ENCODE results near the gene DUSP5. TPM values are rescaled to one million over a fixed set of nuclear protein-coding genes. Genes with fewer than 3 reads are reported as not detected.

The DUSP5 gene
- total and polyA plus RNA-seq, 7 donors = 3.6 to 42.1 (median 12.0) TPM

DNA sequence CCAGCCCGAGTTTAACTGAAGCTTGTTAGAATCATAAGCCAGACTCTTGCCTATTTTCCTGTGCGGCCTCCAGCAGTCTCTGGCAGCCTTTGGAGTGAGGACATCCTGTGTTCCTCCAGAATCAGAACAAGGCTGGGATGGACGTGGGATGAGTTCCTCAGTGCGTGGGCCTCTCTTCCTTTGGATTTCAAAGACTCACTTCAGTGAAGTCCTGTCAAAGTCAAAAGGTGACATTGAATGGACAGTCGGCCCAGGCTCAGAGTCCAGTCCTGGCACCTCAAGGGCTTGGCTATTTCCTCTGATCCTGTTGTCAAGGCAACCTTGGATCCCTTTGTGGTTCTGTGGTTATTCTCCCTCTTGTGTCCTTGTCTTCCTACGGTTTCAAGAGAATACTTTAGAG lies 48.4 kb downstream of the DUSP5 start:
- H3K9me3 ChIP-seq = no peaks in the 10 kb centered on the region
- no peak overlapping the region for H3K4me3 ChIP-seq
- no peak for TF ChIP-seq EP300 (IDR thresholded peaks at IDR 0.05)
- no peak for TF ChIP-seq POLR2AphosphoS5 (IDR thresholded peaks at IDR 0.05)
- TF ChIP-seq CTCF (IDR thresholded peaks at IDR 0.05) = no peak
- no peak for TF ChIP-seq POLR2A (IDR thresholded peaks at IDR 0.05)
- no peak overlapping the region for H3K27ac ChIP-seq
- intact Hi-C loops (cut with DNase I) = loop anchor here (2.0 to 5.0 kb wide), 3 partner anchors 44 to 409 kb away; no protein-coding TSS in a partner anchor
- no peaks in the 10 kb centered on the region for H3K27me3 ChIP-seq
- DNase-seq = no peak
- no peaks in the 10 kb centered on the region for H3K36me3 ChIP-seq
- 89 to 90% methylated on average over 6 of the region's 6 CpGs for WGBS, 2 donors
- peaks cover 0 to 4% (median 0%) of the 10 kb centered on the region in 4 donors for H3K4me1 ChIP-seq

DNA sequence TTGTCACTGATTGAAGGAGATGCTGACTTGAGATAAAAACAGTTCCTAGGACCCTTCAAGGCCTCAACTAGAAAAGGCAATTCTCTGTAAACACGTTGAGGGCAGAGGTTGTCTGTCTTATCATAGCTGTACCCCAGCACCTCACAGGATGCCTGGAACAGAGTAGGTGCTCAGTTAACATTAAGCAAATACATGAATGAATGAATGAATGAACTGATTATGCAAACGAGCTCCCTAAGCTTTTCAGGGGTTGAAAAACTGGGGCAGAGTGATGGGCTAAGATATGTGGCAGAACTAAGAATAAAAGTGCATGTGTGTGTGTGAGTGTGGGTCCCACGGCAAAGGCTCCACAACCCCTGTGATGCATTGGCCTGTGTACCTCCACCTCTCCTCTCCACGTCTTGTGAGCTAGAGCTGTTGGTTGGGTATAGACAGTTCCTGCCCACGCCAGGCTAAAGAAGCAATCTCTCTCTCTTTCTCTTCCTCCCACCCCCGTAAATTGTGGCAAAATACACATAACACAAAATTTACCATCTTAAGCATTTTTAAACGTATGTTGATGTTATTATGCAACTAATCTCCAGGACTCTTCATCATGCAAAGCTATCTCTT lies 48.9 kb downstream of the DUSP5 start:
- intact Hi-C loops (cut with DNase I) = loop anchor here (1.0 to 5.0 kb wide), 5 partner anchors 44 to 409 kb away; no protein-coding TSS in a partner anchor
- no peak for DNase-seq
- Histone ChIP-seq H3K36me3 (no peaks in the 10 kb centered on the region), H3K27ac (no peak overlapping the region), H3K9me3 (no peaks in the 10 kb centered on the region), H3K4me1 (peaks cover 0 to 4% (median 0%) of the 10 kb centered on the region in 4 donors), H3K4me3 (no peak overlapping the region), H3K27me3 (no peaks in the 10 kb centered on the region)
- 61 to 69% methylated on average over 7 of the region's 7 CpGs for WGBS, 2 donors
- no peak for TF ChIP-seq EP300 (IDR thresholded peaks at IDR 0.05)
- TF ChIP-seq POLR2AphosphoS5 (IDR thresholded peaks at IDR 0.05) = no peak
- no peak for TF ChIP-seq POLR2A (IDR thresholded peaks at IDR 0.05)
- no peak for TF ChIP-seq CTCF (IDR thresholded peaks at IDR 0.05)

- TF ChIP-seq CTCF (IDR thresholded peaks at IDR 0.05) (peak; percentile 63 to 77 (median 70)), POLR2AphosphoS5 (IDR thresholded peaks at IDR 0.05) (peak in 2 of 4 donors; percentile 30 to 32), EP300 (IDR thresholded peaks at IDR 0.05) (no peak), POLR2A (IDR thresholded peaks at IDR 0.05) (no peak)
- WGBS, 2 donors = 11 to 15% methylated on average over 8 of the region's 8 CpGs
- intact Hi-C loops (cut with DNase I) = loop anchor here (1.0 to 5.0 kb wide), 5 partner anchors 45 to 410 kb away; no protein-coding TSS in a partner anchor
- DNase-seq = no peak
- H3K36me3 ChIP-seq = no peaks in the 10 kb centered on the region
- H3K27ac ChIP-seq = no peak overlapping the region
- no peaks in the 10 kb centered on the region for H3K9me3 ChIP-seq
- peaks cover 0 to 4% (median 0%) of the 10 kb centered on the region in 4 donors for H3K4me1 ChIP-seq
- no peak overlapping the region for H3K4me3 ChIP-seq
- H3K27me3 ChIP-seq = no peaks in the 10 kb centered on the region
These were observed 49.5 kb downstream of the DUSP5 start for GRCh38 chr10:110547139-110547761.

- intact Hi-C loops (cut with DNase I) = loop anchor here (5.0 kb wide), 2 partner anchors 46 to 411 kb away; no protein-coding TSS in a partner anchor
- DNase-seq = no peak
- 74 to 77% methylated on average over 5 of the region's 5 CpGs for WGBS, 2 donors
- Histone ChIP-seq H3K27ac (no peak overlapping the region), H3K27me3 (no peaks in the 10 kb centered on the region), H3K4me3 (no peak overlapping the region), H3K4me1 (peaks cover 0 to 4% (median 0%) of the 10 kb centered on the region in 4 donors), H3K9me3 (no peaks in the 10 kb centered on the region), H3K36me3 (no peaks in the 10 kb centered on the region)
- TF ChIP-seq EP300 (IDR thresholded peaks at IDR 0.05) = no peak
- no peak for TF ChIP-seq CTCF (IDR thresholded peaks at IDR 0.05)
- no peak for TF ChIP-seq POLR2AphosphoS5 (IDR thresholded peaks at IDR 0.05)
These were observed 50.3 kb downstream of the DUSP5 start for GRCh38 chr10:110548002-110548401.

Measured in sigmoid colon (tissue), 7 donors.